ENCODE data around the gene RSPH10B.
"Not testable (repeated sequence)": the region's sequence is repeated elsewhere in the genome, so short reads cannot be mapped to it uniquely, and the experiment has no call there.

RSPH10B gene

DNA sequence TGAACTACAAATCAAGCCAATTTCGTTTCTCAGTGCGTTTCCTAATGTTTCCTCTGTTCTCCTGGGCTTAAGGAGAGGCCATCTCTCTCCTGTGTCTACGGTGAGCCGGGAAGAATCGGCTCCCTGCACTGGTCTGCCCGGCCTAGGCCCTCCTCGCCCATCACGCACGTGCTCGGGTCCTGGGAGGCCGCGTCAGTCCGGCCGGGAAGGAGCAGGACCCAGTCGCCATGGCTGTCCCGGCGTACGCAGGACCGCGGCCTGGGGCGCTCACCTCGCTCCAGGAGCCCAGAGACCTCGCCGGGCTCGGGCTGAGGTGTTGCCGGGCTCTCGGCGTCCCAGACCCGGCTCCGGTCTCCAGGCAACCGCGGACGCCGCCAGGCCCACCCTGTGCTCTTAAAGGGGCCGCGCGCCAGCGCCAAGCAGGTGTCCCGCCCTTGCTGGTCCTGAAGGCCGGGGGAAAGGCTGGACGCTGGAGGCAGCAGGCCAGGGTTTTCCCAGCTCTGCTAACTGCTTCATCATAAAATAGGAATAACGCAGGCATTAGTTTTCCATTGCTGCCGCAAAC lies at the start of gene RSPH10B:
RSPH10B (minus strand) TSS at position 343 of the 565 bp plus-strand sequence. CDS start 3,573 bp downstream, outside the sequence.
- DNase-seq (ENCODE audit: low read depth in 2 of 2): not testable (repeated sequence)

DNA sequence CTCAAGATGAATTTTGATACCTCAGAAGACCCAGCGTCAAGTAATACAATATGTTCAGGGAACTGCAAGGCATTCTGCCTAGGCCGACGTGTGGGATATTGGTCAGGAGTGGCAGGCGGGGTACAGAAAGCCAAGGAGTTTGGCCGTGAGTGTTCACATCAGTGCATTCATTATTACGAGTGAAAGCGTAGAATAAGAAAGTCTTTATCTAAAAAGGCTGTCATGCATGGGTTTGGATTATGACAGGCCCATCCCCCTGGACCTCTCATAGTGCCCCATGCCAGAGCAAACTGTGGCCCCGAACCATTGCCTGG lies 46.1 kb upstream of the RSPH10B start:
- DNase-seq (ENCODE audit: low read depth in 2 of 2): no peak

DNA sequence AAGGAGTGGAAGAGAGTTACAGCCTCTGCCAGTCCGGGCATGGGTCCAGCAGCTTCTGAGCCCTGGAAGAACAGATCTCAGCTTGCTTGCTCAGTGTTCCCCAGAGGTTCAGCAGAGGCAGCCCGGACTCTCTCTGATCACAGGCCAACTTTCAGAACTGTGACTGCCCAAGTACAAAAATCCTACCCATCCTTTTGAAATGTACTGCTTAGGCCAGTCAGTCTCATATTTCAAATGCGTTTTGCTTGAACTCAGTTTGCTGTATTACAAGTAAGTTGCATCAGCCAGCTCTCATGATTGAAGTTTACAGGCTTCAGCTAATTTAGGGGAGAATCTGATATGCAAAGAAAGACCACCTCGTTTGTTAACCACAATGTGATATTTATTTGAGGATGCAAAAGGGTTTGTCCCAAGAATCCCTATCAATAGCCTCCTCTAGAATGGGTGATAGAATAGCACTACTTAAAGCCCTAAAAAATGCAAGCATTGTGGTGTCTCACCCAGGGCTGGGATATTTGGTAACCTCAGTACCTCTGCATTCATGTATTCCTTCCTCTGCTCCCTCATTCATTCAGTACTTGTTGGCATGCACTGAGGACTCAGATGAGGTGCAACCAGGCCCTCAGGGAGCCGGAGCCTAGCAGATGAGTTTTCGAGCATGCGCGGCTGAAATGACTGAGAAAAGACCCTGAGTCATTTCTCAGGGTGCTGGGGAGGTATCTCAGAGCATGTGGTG lies 45.6 kb upstream of the RSPH10B start:
- DNase-seq (ENCODE audit: low read depth in 2 of 2): no peak

DNA sequence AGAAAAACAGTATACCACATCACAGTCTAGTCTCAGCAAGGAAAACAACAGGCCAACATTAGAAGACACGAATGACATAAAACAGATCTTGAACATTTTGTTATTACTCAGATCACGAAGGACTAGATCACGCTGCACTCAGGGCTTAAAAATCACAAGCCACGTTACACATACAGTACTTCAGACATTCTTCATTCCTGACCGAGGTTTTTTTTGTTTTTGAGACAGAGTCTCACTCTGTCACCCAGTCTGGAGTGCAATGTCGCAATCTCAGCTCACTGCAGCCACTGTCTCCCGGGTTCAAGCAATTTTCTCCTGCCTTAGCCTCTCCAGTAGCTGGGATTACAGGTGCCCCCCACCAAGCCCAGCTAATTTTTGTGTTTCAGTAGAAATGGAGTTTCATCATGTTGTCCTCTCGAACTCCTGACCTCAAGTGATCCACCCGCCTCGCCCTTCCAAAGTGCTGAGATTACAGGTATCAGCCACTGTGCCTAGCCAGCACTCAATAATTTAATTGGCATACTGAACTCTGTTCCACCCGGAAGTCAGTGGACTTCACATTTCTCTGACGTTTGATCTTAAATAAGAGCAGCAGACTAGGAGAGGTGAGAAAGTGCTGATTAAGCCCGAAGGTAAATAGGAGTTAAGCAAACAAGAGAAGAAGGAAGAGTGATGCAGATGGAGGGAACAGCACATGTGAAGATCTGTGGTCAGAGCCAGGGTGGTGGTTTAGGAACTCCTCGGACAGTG lies 42.0 kb upstream of the RSPH10B start:
- DNase-seq (ENCODE audit: low read depth in 2 of 2): no peak

DNA sequence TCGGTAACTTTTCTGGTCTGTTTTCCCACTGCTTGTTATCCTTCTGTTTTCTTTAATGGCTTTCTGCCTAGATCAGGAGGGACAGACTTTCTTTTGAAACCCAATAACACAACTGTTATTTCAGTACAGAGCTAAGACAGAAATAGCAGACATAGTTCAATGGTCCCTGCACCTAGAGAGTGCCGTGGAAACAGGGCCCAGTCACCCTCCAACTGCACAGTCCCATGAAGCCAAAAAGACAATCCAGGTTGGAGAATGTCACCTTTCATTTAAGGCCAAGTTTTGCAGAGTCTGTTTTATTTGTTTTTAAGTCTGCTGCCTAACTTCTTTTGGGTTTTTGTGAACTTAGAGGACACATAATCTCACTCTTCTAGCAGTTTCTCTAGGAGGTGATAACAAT lies 41.1 kb upstream of the RSPH10B start:
- DNase-seq (ENCODE audit: low read depth in 2 of 2): no peak

DNA sequence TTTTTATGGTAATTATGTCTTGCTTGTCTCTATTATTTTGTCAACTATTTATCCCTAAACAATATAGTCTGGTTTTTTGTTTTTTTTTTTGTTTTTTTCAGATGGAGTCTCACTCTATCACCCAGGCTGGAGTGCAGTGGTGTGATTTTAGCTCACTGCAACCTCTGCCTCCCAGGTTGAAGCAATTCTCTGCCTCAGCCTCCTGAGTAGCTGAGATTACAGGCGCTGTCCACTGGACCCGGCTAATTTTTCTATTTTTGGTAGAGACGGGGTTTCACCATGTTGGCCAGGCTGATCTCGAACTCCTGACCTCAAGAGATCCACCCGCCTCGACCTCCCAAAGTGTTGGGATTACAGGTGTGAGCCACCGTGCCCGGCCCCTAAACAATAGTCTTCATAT lies 39.9 kb upstream of the RSPH10B start:
- not testable (repeated sequence) for DNase-seq (ENCODE audit: low read depth in 2 of 2)

DNA sequence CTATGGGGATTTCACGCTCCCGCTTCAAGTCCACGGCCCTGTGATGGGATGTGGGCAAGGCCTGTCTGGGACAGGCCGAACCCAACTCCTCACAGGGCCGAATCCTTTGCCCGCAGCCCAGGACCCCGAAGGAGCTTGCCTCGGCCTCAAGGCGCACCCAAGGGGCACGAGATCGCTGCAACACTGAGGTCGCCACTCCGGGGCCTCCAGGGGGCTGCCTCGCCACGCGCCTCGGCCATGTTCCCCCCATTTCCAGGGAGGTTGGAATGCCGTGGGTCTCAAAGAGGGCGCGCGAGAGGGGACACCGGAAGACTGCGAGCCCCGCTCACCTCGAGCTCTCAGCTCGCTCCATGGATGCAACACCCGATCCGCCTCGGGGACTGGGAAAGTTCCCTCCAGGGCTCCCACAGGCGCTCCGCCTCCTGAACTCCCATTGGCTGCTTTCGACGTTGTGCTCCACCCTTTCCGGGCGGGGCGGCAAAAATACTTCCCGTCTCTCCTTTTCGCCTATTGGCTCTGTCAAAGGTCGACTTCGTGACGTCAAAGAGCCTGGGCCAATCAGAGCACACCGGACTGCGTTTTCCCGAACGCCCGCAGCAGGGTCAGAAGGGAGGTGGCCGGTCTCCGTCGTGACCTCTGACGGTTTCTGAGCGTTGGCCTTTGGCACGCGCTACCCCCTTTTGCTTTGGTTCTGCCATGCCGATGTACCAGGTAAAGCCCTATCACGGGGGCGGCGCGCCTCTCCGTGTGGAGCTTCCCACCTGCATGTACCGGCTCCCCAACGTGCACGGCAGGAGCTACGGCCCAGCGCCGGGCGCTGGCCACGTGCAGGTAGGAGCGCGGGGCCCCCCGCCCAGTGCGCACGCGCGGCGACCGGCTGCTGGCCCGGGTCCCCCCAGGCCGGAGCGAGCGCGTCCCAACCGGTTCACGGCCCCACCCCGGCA lies 38.5 kb upstream of the RSPH10B start, which contains the start of the genes AIMP2 and PMS2:
AIMP2 (plus strand) TSS at position 605 of the 944 bp plus-strand sequence; CDS start at position 697, 92 bp downstream.
PMS2 (minus strand) TSS at position 382 of the 944 bp plus-strand sequence; CDS start at position 352, 30 bp downstream.
- peak; percentile 93 to 98 for DNase-seq (ENCODE audit: low read depth in 2 of 2)

DNA sequence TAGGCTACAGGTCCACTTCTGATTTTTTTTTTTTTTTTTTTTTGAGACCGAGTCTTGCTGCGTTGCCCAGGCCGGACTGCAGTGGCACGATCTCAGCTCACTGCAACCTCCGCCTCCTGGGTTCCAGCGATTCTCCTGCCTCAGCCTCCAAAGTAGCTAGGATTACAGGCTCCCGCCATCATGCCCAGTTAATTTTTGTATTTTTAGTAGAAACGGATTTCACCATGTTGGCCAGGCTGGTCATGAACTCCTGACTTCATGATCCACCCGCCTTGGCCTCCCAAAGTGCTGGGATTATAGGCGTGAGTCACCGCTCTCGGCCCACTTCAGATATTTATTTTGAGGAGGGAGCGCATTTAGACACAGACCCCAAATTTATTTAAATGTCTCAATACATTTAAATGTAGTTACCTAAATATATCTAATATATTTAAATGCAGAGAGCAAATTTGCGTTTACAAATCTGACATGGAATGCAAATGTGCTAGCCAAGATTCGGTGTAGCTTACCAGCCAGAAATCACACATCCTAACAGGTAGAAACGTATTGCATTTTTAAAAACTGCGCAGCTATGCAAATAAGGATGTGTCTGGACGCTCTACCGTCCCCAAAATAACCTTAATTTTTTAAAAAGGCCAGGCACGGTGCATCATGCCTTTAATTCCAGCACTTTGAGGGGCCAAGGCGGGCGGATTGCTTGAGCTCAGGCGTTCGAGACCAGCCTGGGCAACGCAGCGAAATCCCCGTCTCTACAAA lies 37.5 kb upstream of the RSPH10B start:
- DNase-seq (ENCODE audit: low read depth in 2 of 2): not testable (repeated sequence)

DNA sequence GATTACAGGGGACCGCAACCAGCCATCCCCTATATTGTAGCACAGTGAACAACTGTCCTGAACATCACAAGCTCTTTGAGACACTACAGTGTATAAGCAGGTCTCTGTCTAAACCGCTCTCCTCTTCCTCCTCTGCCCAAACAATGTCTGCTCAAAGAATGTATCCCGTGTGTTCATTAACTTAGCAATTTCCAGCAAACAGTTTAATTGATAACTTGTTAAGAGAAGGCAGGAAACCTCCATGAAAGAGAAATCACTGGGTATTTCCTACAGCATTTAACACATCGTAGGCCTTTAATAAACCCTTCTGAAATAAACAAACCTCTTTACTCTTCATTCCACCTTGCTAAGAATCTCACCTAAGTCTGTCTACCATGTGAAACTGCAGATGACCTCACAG lies 36.9 kb upstream of the RSPH10B start:
- no peak for DNase-seq (ENCODE audit: low read depth in 2 of 2)

DNA sequence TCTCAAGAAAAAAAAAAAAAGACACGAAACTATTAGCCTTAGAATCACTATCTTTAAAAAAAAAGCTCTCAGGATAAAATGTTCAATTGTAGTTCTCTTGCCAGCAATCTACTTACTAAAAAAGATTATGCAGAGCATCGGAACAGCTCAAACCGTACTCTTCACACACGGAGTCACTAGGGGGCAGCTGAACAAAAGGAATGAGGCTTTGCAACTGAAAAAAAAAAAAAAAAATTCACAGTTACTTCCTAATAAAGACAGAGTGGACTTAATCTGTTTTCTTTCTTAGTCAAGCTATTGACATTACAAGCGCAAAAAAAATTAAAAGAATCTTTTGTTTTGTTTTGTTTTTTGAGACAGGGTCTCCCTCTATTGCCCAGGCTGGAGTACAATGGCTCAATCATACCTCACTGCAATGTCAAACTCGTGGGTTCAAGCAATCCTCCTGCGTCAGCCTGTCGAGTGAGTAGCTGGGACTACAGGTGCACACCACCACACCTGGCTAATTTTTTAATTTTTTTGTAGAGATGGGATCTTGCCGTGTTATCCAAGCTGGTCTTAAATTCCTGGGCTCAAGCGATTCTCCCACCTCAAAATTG lies 26.8 kb upstream of the RSPH10B start:
- DNase-seq (ENCODE audit: low read depth in 2 of 2): no peak

DNA sequence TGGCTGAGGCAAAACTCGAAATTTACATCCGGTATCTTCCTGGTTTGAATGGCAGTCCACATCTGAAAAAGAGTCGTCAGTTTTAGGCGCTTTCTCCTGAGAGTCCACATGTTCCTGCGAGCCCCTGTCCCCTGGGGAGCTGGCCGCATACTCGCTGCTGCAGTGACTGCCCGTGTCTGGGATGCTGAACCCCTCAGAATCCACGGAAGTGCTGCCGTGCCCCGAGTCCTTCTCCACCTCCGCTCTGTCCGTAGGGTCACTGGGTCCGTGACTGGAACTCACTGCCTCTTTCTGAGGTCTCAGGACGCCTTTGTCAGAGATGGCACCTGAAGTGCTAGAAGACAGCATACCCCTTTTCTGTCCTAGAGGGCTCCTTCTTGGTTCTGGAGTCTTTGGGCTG lies 16.6 kb upstream of the RSPH10B start:
- DNase-seq (ENCODE audit: low read depth in 2 of 2): not testable (repeated sequence)

DNA sequence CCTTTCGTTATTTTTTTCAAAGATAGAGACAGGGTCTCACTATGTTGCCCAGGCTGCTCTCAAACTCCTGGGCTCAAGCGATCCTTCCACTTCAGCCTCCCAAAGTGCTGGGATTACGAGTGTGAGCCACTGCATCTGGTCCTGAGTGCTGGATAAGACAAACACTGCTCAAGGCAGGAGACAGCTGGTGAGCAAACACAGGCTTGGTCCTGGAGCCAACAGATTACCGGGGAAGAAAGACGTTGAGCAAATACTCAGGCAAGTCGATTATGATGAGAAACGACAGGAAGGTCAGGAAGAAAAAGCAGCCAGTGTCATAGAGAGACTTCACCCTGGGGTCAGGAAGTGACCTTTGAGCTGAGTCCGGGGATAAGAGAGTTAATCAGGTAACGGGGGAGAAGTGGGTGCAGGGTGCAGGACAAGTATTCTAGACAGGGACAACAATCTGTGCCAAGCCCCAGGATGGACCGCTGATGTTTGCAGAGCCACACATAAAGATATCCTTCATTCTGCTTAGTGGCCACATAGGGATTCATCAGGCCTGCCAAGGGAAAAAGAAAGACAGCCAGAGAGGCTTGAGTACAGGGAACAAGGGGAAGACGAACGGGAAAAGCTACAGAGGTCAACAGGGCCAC lies 9.3 kb upstream of the RSPH10B start:
- not testable (repeated sequence) for DNase-seq (ENCODE audit: low read depth in 2 of 2)

DNA sequence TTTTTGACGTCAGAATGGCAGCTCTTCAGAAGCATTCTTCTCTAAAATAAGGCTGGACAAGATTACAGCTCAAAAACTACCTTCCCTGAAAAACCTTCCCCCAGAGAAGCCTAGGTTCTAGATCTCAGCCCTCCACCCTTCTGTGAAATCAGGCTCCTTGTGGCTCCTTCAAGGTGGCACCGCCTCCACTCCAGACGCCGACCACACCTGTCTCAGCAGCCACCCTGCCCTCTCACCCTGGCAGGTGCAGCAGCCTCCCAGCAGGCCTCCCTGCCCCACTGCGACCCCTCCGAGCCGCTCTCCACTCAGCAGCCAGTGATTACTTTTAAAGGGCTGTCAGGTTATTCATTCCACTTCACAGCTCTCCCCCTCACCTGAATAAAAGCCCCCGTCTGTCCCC lies 3.1 kb upstream of the RSPH10B start:
- not testable (repeated sequence) for DNase-seq (ENCODE audit: low read depth in 2 of 2)

DNA sequence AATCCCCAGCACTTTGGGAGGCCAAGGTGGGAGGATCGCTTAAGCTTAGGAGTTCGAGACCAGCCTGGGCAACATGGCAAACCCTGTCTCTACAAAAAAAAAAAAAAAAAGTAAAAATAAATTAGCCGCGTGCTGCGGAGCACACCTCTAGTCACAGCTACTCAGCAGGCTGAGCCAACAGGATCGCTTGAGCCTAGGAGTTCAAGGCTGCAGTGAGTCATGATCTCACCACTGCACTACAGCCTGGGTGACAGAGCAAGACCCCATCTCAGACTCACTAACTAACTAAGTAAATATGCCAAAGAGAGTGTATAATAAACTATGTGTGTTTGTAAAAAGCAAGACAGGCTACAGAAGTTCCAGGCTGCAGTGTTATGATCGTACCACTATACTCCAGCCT lies 6.7 kb downstream of the RSPH10B start:
- not testable (repeated sequence) for DNase-seq (ENCODE audit: low read depth in 2 of 2)

DNA sequence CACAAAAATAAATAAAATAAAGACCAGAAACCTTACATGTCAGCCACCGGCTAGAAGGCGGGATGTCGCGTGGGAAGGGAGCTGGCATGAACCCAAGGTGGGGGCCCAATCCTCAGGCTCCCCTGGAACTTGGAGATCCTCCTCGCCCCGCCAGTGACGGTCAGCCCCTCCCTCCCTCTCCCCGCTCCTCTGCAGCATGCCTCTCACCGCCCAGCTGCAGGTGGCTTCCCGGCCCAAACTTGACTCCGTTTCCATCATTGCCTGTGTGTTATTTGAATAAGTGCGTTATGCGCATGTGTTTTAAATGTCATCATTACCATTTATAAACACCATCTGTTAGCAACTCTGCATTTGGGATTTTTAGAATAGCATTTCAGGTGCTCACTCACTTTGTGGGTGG lies 7.3 kb downstream of the RSPH10B start:
- not testable (repeated sequence) for DNase-seq (ENCODE audit: low read depth in 2 of 2)

DNA sequence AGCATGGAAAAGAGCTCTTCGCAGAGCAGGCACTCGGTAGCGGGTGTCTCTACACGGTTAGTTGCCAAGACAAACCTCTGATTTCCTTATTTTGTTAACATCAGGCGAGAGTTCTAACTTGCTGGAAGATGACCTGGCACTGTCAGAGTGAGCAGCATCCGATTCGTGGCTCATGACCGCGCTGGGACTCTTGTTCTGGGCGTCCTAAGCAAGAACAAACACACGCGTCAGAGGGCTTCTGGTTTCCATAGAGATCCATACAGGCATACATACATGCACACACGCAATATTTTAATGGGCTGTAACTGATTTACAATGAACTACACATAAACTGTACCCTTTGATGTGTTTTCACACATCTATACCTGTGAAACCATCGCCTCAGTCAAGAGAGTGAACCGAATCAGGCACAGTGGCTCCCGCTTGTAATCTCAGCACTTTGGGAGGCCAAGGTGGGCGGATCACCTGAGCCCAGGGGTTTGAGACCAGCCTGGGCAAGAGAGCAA lies 35.5 kb downstream of the RSPH10B start:
- not testable (repeated sequence) for DNase-seq (ENCODE audit: low read depth in 2 of 2)

DNA sequence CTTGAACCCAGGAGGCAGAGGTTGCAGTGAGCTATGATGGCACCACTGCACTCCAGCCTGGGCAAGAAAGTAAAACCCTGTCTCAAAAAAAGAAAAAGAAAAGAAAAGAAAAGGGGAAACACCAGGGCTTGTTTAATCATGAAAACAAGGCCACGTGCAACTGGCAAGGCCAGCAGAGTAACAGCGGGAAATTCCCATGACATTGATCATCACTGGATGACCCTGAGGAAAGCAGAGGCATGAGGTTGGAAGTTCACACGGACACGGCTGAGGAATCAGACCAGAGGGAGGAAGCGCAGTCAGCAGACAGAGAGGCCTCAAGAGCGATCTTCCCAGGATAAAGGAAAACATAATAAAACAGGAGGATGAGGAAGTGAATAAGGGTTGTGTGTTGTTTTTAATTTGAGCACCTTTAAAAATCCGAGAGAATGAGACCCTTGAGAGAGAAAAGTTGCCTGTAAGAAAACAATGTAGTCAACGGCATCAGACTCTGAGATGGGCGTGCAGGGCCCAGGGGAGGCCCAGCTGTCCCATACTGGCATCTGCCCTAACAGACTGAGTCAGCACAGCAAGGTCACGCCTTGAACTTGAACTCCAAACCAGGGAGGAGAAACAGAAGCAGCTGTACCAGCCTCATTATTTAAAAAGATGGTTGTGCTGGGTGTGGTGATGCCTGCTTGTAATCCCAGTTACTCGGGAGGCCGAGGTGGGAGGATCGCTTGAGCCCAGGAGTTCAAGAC lies 38.4 kb downstream of the RSPH10B start:
- not testable (repeated sequence) for DNase-seq (ENCODE audit: low read depth in 2 of 2)

DNA sequence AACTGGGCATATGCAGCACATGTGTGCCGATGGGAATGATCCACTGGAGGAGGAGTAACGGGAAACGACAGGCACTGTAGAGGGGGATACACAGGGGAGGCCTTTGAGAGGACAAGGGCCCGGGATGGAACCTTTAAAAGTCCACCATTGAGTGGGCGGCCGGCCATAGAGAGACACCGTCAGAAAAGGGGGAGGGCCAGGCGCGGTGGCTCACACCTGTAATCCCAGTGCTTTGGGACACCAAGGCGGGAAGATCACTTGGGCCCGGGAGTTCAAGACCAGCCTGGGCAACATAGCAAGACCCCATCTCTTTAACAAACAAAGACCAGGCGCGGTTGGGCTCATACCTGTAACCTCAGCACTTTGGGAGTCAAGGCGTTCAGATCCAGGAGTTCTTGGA lies 39.2 kb downstream of the RSPH10B start:
- not testable (repeated sequence) for DNase-seq (ENCODE audit: low read depth in 2 of 2)

DNA sequence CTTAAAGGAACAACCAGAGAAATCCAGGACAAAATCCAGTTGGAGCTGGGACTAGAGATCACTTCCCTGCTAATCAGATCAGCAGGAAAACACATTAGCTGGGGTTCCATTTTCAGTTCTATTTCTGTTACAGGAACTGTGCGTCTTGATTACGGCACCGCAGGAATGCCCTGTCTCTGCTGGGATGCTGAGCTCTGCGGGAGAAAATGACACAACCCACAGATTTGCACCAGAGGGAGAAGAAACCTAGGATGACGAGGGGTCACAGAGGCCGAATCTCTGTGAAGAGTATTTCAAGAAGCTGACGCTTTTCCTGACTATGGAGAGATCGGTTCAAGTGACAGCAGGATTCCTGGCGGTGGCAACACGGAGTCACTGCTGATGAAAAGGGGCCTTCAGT lies 40.2 kb downstream of the RSPH10B start:
- not testable (repeated sequence) for DNase-seq (ENCODE audit: low read depth in 2 of 2)
